CD4-positive, alpha-beta T cell treated with Interleukin-4 for 1 hour (primary cell): ENCODE results near the gene SSBP2.

Experiments
- DNase-seq, 2 donors: peaks; one replicate each; pipeline ENCODE4 v3.0.0-alpha.2; 2020 to 2022

SSBP2 gene

DNA sequence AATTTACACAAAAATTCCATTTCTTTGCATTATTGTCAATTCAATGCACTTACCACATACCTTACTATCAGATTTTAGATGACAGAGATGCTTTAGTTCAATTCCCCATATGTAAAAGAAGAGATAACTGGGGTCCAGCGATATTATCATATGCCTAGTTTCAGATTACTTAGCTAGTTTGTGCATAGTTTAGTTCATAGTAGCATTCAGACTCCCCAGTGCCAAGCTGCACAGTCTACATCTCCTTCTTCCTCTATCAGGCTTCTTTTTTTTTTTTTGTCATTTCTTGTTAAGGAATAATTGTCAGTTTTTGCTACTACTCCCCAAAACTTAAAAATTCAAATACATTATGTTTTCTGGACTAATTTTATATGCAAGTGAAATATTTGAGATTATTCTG, 175.0 kb downstream of the SSBP2 start:
- no peak for DNase-seq

DNA sequence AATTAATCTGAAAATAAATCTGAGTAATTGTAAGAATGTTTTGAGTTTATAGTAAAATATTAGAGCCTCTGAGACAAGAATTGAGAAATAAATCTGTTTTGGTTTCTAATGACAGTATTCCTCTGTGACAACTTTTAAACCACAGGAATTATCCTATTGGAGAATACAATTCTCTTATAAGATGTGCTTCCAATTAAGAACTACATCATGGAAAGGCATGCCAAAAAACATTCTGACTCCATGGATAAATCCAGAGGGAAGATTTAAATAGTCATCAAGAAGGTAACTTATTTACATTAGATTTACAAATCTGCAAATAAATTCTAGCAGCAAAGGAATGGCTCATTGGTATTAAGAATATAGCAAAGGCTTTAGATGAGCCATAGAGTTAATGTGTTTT, 178.7 kb downstream of the SSBP2 start:
- DNase-seq, result no peak

DNA sequence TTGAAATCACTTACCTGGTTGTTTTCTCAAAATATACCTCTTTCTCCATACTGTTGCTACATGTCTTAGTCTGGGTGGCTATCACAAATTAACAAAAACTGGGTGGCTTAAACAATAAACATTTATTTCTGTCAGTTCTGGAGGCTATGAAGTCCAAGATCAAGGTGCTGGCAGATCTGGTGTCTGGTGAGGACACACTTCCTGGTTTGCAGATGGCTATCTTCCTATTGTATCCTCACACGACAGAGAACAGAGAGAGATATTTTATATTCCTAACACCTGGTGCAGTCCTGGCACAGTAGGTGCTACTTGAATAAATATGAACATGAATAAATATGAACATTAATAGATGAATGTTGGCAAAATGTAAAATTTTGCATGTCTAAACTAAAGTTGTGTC, 192.7 kb downstream of the SSBP2 start:
- DNase-seq, result no peak

DNA sequence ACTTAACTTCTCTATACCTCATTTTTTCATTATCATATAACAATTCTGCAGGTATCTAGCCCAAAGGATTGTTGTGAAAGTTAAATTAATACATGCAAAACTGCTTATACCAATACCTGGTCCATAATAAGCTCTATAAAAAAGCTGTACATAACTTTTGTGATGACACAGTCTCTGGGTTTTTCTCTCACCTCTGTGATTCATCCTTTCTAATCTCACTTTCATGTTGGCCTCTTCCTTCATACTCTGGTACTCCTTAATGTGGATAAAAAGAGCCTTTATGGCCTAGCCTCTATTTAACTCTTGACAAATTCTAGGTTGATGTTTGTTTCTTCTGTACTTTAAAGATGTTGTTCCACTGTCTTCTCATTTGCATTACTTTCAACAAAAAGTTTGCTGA, 194.1 kb downstream of the SSBP2 start:
- no peak for DNase-seq

DNA sequence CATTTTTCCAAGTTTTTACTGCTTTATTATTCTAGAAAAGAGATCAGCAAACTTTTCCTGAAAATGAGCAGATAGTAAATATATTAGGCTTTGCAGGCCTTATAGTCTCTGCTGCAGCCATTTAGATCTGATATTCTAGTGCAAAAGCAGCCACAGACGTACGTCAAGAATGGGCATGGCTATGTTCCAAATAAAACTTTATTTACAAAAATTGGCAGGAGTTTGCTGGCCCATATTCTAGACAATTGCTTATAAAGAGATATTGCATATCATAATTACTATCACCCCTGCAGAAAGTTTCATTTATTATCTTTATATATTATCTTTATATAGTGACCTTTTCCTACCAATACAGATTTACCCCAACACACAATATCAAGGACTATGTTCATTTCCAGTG, 195.0 kb downstream of the SSBP2 start:
- no peak for DNase-seq

DNA sequence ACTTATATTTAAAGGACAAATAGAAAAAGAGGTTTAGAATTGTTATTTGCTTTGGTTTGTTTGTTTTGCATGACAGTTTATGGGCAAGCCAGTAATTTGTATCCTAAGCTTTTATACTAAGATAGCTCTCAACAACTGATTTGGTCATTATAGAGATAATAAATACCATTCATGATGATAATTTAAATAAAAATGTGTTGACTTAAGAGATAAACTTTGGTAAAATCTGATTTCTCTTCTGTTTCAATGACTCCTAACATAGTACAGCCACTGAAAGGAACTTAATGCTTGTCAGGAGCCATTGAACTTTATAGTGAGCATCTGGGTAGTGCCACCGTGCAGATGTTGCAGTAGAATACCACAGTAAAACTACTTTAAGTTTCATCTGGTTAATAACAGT, 196.2 kb downstream of the SSBP2 start:
- no peak for DNase-seq

DNA sequence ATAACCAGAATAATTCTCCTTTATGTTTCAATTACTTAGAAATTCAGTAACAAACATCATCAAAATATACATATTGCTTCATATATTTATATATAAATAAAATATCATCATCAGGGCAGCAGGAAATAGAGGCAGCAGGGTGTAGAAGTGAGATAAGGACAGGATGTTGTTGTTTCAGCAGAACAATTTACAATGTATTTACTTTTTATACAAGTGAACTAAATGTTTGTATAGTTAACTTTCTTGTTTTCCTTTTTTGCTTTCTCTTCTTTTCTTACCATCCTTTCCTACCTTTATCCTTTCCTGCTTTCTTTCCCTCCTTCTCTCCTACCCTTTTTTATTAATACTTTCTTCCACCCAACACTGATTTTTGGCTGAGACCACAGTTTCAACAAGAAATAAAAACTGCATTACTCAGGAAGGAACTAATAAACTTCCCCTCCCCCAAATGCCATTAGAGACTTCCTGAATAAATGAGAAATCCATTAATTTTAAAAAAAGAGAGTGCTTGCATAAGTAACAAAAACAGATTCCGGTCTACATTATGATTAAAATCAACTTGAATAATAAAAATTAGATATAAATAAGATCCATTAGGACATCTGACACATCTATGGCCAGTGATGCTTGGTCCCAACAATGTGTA, 197.2 kb downstream of the SSBP2 start:
- no peak for DNase-seq

DNA sequence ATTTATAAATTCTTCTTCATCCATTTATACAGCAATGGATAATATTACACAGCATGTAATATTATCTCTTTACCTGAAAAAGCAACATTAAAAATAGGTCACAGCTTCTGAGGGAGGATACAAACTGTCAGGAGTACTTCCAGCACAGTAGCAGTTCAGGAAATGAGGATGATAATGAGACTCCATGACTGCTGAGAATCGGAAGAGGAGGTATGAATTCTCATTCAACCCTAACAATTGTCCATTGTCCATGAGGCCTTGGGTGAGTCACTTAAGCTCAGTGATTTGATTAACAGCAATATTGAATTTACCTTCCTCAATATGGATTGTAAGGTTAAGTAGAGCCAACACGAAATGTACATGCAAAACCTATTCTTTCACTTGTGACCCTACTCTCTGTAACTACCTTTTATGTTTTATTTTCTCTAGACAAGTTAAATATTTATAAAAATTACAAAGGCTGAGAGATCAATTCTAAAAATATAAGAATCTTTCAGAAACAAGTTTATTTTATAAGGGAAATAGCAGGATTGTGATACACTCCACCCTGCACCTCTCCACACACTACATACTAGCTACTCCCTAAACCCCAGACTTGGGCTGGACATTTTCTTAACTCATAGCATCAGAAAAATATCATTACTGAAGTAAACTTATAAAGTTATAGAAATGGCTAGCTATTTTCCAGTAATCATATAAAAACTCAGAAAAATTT, 197.9 kb downstream of the SSBP2 start:
- DNase-seq, result no peak

DNA sequence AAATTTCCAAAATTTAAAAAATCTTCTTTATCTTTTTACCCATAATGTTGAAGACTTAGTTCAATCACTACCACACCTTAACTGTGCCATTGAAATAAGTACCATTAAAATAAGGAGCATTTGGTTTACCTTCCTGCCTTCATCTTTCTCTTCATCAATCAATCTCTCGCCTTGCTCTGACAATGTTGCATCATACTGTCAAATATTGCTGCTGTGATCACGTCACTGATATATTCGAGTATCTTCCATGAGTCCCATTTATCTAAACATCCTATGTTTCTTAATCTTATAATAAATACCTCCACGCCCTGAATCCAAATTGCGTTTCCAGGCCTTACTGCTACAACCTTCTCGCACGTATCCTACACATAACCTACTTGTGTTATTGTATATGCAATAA, 201.8 kb downstream of the SSBP2 start:
- DNase-seq, result no peak

DNA sequence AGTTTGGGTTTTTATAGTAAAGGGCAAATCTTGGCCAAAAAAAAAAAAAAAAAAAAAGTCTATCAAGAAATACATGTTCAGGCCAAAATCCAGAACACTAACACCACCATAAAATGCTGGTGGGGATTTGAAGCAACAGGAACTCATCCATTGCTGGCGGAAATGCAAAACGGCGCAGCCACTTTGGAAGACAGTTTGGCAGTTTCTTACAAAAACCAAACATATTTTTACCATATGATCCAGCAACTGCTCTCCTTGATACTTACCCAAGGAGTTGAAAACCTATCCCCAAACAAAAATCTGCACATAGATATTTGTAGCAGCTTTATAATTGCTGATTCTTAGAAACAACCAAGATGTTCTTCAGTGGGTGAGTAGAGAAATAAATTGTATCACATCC, 203.9 kb downstream of the SSBP2 start:
- no peak for DNase-seq

DNA sequence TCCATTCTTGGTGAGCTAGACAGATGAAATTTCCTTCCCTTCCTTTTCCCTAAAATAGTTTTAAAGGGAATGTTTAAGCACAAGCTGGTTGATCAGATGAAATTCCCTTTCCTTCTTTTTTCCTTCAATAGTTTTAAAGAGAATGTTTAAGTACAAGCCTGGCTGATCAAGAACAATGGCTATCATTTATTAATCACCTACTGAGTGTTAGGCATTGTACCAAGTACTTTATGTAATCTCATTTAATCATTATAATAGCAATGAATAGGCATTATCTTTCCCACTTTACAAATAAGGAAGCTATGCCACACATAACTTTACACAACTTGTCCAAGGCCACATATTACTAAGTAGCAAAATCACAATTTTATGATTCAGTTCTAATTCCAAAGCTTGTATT, 205.0 kb downstream of the SSBP2 start:
- no peak for DNase-seq

DNA sequence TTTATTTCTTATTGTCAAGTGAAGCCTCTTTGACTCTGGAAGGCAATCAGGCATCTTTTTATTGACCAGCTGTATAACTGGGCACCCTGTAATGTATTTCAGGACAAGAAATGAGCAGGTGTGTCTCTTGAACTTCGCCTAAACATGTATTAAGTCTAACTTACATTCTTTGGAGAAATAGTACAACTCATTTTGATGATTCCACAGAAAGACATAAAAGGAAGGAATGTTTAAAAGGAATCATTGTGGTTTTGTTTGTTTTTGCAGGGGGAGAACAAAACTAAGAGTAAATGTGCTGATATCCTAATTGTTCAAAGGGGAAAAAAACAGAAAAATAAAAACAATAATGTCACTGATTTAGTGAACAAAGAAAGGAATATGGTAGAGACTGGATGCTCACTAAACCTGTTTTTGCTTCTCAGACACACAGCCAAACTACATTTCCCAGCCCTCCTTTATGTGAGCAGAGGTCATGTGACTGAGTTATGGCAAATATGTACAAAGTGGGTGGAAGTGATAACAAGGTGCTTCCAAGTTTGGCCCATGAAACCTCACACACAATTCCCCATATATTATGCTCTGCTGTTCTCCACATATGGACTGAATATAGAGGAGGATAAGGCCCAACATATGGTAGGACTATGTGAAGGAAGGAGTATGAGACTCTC, 206.4 kb downstream of the SSBP2 start:
- no peak for DNase-seq

DNA sequence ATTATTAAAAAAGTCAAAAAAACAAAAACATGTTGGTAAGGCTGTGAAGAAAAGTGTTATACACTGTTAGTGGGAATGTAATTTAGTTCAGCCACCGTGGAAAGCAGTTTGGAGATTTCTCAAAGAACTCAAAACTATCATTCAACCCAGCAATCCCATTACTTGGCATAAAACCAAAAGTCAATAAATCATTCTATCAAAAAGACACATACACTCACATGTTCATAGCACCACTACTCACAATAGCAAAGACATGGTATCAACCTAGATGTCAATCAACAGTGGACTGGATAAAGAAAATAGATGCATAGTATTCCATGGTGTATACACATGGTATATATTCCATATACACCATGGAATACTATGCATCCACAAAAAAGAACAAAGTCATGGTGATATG, 208.7 kb downstream of the SSBP2 start:
- no peak for DNase-seq

DNA sequence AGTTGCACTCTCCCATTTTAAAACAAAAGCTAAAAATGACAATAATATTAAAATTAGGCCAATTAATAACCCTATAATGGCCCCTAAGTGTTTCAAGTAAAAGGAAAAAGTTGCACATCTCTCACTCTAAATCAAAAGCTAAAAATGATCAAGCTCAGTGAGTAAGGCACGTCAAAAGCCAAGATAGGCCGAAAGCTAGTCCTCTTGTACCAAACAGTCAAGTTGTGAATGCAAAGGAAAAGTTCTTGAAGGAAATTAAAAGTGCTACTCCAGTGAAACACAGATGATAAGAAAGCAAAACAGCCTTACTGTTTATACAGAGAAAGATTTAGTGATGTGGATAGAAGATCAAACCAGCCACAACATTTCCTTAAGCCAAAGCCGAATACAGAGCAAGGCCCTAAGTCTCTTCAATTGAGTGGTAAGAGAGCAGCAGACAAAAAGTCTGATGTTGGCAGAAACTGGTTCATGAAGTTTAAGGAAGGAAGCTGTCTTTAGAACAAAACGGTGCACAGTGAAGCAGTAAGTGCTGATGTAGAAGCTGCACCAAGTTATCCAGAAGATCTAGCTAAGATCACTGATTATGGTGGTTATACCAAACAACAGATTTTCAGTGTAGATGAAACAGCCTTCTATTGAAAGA, 212.9 kb downstream of the SSBP2 start:
- peak in 1 of 2 donors; percentile 30 for DNase-seq

DNA sequence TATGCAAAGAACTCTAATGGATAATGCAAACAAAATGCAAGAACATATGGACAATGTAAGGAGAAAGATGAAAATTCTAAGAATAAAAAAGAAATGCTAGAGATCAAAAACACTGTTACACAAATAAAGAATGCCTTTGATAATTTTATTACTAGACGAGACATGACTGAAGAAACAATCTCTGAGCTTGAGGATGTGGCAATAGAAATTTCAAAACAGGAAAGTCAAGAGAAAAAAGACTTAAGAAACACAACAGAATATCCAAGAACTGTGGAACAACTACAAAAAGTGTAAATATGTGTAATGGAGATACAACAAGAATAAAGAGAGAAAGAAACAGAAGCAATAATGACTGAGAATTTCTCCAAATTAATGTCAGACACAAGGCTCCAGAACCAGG, 216.5 kb downstream of the SSBP2 start:
- DNase-seq, result no peak

DNA sequence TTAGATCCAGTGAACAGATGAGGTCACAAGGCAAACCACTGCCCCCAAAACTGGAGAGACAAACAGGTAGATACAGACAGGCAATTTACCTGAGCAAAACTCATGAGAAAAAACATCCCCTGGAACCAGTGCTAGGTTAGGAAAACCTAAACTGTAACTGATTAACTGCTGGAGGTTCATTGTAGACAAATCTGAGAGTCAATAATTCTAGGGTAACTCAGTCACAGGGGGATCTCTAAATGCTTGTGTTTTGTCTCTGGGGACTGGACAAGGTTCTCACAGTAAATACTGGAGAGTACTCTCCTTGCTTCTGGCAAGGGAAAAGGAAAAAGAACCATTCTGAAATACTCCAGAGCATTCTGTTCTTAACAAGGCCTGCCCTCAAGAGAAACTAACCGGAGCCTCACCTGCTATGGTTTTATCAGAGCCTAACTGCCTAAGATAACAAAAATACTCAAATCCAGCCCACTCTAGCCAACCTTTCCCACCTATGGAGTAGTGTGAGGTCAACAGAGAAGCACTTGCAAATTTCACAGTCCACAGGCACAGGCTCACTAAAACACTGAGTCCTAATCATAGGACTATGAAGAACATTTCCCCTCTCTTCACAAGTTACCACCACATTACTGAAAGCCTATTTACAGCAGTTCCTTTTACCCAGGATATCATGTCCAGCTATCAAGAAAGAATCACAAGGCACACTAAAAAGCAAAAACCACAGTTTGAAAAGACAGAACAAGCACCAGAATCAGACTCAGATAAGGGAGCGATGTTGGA, 217.1 kb downstream of the SSBP2 start:
- no peak for DNase-seq

DNA sequence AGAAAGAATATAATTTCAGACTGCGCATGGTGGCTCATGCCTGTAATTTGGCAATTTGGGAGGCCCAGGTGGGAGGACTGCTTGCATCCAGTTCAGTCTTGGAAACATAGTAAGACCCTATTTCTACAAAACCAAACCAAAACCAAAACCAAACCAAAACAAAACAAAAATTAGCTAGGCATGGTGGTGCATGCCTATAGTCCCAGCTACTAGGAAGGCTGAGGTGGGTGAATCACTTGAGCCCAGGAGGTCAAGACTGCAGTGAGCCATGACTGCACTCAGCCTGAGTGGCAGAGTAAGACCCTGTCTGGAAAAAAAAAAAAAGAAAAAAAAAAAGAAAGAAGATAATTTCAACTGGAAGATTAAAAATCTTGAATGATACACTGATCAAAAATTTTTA, 220.0 kb downstream of the SSBP2 start:
- DNase-seq, result no peak

DNA sequence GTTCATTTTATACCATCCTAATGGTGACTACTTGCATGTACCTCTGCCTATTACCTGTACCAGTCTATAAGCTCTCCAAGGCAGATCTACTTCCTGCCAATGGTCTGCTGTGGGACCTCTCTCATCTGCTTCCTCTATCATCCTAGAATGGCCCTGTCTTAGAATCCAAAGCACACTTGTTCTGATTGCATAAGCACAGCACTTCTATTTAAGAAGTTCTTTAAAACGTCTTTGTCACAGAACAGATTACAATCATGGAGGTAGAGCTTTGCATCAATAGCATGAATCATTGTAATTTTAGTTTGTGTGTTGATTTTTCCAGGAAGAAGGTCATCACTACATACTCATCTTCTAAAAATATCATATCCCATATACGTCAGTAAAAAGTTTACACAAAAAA, 225.2 kb downstream of the SSBP2 start:
- no peak for DNase-seq

DNA sequence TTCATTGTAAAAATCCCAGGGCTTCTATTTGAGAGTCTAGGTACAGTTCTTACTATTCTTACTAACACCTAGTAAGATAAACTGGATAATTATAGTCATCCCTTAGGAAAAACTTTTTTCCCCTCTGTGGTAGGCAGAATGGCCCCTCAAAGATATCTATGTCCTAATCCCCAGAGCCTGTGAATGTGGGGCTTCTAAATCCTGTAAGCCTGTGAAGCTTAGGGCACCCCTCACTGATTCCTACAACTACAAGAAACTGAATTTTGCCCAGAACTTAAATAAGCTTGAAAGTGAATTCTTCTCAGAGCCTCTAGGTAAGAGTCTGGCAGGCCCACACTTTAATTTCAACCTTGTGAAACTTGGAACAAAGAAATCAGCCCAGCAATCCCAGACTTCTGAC, 226.9 kb downstream of the SSBP2 start:
- no peak for DNase-seq

DNA sequence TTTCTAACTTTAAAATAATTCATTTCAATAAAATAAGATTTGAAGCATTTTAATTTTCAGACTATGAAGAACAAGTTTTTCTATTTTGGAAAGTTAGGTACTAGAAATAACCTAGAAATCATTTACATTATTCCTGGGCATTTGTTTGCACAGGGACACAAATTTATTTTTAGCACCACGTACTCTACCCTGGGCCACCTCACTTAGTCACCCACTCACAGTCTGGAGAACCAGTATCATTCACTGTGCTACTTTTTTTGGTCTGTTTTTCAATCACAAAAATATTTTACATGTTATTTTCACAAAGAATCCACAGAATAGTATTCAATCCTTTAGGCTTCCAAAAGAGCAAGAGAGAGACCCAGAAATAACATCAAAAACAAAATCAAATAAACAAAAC, 228.3 kb downstream of the SSBP2 start:
- no peak for DNase-seq

DNA sequence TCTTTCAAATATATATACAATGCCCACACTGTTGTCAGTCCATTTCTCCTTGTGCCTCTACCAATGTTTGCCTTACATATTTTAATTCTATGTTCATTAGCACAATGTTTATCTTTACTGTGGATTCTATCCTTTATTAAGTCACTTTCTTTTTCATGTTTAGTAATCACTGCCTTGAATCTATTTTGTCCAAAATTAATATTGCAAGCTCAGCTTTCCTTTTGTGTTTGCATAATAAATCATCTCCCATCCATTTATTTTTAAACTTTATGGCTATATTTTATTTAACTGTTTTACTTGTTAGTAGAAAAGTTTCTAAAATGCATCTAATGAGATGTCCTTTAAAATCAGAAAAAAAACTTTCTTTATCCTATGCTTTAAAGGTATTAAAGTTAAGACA, 230.1 kb downstream of the SSBP2 start:
- no peak for DNase-seq

DNA sequence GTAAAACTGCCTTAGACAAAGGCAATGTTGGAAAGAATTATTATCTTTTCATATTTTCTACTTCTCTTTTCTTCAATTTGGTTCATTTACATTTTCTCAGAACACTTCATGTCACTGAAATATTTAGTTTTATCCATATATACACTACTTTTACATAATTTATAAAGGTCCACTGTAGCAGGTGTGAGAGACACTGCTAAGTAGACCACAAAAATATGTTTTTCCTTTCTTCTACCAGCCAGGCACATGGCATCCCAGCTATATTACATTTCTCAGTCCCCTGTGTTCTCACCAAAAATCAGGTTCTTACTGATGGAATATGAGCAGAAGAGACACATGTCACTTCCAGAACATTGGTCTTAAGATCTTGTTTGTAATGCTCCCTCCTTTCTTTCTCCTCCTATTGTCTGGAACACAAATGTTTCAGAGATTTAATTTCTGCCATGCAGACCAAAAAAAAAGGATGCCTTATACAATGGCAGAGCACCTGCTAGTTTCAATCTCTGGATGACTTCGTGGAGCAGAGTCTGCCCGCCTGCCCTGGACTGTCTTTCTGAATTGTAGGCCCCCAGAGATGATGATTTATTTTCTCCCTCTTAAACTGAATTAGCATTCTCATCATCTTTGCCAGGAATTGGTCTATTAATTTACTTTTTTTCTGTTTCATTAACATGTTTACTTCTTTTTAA, 231.5 kb downstream of the SSBP2 start:
- DNase-seq, result no peak

DNA sequence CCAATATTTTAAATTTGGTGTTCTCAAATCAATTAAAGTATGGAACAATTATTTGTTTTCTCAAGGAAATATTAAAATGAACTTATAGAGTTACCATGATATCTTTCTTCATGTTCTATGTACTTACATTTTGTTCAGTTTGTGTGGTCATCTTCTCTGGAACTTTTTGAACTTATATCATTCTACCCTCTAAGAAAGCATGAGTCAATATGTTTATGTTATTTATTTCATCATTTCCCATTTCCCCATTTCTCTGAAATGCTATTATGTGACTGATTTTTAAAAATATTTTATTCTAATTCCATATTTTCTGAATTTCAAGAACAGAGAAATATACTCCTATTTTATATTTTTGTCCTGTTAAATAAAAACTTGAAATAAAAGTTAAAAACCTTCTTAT, 233.4 kb downstream of the SSBP2 start:
- DNase-seq, result no peak
